Left colon (tissue), 2 donors: ENCODE results near the gene CARM1. TPM values are rescaled to one million over a fixed set of nuclear protein-coding genes. Genes with fewer than 3 reads are reported as not detected.
A peak's percentile ranks its signal among the peaks of the same experiment; 100 is the strongest.
"Not testable (repeated sequence)": the region's sequence is repeated elsewhere in the genome, so short reads cannot be mapped to it uniquely, and the experiment has no call there.

Source experiments
- ATAC-seq: fragments of 200-7000 bp; cut with Tn5 transposase; one replicate; pipeline ENCODE4 v1.9.1; 2020; ENCODE audit warnings: mild to moderate bottlenecking, moderate library complexity
- DNase-seq, 2 donors: peaks; one replicate each; pipeline ENCODE4 v3.0.0-alpha.2; 2020
- intact Hi-C, 2 donors: fragments of 100-400 bp; cut with DNase I in 1 of 2; cut with micrococcal nuclease in 1 of 2; formaldehyde crosslinking; loops; one replicate each; pipeline versions ENCODE4 v1.11.2 to v1.14.0; 2022; cut with DNase I, micrococcal nuclease
- total RNA-seq, 2 donors: library from RNA; stranded (reverse); fragmentation: NEBNext Ultra II Directional; extraction: Animal tissue kit (Norgen Biotek cat#: 25700); gene quantifications; one replicate each; pipeline ENCODE4 v1.2.1, GENCODE V29; 2021
- donor health status: DM: no; HTN: no; CAD: no.
- donor health status: DM: yes; HTN: yes; CAD: no.

The CARM1 gene
- total RNA-seq, 2 donors from 2014 or later, result 48.3 to 58.3 TPM

GRCh38 chr19:10920288-10920655 lies 48.9 kb downstream of the CARM1 start:
- ATAC-seq, result no peak
- intact Hi-C loops, result no loop called here
- no peak for DNase-seq

GRCh38 chr19:10920781-10921180 lies 49.4 kb downstream of the CARM1 start:
- peak; percentile 16 for ATAC-seq
- no peak for DNase-seq
- intact Hi-C loops, result no loop called here

DNA sequence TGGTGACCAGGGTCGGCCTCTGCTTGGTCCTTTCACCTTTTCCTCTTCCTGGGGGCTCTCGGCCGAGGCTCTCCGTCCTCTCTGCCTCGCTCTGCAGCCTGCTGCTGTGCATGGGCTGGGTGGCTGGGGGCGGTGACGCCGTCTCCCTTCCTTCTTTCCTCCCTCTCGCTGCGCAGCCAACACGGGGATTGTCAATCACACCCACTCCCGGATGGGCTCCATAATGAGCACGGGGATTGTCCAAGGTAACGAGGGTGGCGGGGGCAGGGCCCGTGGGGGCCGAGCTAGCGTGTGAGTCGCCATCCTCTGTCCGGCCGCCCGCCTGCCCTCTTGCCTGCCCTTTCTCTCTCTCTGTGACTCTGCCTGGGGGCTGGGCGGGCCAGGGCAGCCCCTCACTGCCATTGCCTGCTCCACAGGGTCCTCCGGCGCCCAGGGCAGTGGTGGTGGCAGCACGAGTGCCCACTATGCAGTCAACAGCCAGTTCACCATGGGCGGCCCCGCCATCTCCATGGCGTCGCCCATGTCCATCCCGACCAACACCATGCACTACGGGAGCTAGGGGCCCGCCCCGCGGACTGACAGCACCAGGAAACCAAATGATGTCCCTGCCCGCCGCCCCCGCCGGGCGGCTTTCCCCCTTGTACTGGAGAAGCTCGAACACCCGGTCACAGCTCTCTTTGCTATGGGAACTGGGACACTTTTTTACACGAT lies 50.0 kb downstream of the CARM1 start:
- intact Hi-C loops, result no loop called here
- DNase-seq, result no peak

DNA sequence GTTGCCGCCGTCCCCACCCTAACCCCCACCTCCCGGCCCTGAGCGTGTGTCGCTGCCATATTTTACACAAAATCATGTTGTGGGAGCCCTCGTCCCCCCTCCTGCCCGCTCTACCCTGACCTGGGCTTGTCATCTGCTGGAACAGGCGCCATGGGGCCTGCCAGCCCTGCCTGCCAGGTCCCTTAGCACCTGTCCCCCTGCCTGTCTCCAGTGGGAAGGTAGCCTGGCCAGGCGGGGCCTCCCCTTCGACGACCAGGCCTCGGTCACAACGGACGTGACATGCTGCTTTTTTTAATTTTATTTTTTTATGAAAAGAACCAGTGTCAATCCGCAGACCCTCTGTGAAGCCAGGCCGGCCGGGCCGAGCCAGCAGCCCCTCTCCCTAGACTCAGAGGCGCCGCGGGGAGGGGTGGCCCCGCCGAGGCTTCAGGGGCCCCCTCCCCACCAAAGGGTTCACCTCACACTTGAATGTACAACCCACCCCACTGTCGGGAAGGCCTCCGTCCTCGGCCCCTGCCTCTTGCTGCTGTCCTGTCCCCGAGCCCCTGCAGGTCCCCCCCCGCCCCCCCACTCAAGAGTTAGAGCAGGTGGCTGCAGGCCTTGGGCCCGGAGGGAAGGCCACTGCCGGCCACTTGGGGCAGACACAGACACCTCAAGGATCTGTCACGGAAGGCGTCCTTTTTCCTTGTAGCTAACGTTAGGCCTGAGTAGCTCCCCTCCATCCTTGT lies 50.7 kb downstream of the CARM1 start:
- DNase-seq, result no peak
- peak; percentile 3 for ATAC-seq
- intact Hi-C loops, result no loop called here

More for the DNA sequence above, 50.0 kb downstream of the CARM1 start:
- peak; percentile 4 for ATAC-seq

DNA sequence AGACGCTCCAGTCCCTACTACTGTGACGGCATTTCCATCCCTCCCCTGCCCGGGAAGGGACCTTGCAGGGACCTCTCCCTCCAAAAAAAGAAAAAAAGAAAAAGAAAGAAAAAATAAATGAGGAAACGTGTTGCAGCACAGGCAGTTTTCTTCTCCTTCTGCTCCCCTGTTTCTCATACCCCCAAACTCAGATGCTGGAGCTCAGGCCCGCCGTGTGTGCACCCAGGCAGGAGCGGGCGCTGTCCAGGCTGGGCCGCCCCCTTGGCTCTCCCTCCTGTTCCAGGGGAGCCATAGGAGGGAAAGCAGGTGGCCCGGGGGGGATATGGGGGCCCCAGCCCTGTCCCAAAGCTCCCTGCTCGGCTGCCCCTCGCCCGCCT lies 51.3 kb downstream of the CARM1 start:
- intact Hi-C loops, result no loop called here
- ATAC-seq, result no peak

DNA sequence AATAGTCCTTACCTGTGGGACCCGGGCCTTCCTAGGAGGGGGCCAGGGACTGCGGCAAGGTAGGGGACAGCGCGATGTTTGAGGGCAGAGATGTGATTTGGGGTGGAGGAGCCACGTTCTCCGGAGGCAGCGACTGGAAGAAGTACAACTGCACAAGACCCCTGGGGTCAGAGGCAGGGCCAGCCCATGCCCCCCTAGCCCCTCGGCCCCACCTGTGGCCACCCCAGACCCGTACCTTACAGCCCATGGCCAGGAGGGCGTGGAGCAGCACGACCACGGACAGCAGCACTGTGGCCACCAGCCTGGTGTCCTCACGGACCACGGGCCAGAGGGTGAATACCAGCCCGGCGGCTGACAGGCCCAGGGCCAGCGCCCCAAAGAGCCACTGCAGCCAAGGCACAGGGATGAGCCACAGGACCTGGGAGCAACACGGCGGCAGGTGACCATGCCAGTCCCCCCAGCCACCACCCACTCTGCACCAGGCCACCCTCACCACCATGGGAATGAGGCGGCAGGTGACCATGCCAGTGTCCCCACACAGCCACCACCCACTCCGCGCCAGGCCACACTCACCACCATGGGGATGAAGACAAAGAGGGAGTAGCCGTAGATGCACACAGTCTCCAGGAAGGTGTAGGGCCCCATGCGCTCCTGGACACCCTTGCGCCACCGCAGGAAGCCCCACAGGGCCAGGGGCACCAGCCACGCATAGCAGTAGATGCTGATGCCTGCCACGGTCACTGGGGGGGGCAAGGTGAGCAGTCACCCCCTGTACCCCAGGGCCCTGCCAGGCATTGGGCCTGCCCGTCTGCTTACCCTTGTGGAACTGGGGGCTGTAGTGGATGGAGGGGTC lies 52.1 kb downstream of the CARM1 start:
- intact Hi-C loops, result no loop called here
- DNase-seq (no peak), ATAC-seq (no peak)

More for the DNA sequence above, 51.3 kb downstream of the CARM1 start:
- no peak for DNase-seq

- ATAC-seq (no peak), DNase-seq (no peak)
- intact Hi-C loops, result no loop called here
Measured at GRCh38 chr19:10924597-10924996, 53.2 kb downstream of the CARM1 start.

DNA sequence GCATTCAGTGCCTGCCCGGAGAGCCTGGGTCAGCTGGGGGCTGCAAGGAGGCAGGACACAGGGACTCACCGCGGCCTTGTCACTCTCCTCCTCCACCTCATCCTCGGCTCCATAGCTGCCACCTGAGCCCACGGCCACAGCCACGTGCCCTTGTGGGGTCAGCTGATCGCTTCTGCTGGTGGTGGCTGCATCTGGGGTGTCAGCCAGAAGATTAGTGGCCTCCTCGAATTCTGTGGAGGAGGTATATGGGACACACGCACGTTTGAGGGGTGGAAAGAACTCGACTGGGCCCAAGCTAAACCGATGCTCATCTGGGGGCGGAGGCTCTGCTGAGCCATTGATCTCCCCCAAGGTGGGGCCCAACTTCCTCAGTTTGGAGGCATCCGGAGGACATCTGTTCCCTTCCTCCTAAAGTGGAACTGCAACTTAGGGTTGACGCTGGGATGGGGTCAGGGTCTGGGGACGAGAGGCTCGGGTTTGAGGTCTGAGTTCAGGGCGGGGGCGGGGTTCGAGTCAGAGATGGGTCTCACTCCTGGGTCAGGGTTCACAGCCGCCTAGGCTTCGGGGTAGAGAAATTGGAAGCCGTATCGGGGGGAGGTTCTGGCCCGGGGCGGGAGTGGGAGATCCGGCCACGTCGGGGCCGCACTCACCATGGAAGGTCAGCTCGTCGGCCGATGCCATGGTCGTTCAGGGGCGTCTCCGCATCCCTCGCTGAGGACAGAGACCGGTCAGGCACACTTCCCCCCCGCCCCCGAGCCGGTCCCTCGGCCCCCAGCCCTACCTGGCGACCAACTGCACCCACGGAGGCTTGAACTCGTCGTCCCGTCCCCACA lies 56.6 kb downstream of the CARM1 start:
- intact Hi-C loops, result no loop called here
- ATAC-seq (peak; percentile 1), DNase-seq (no peak)

- intact Hi-C loops, result no loop called here
- peak; percentile 97 to 99 for DNase-seq
- ATAC-seq, result peak; percentile 92
Measured at GRCh38 chr19:10928563-10929401, 57.4 kb downstream of the CARM1 start, which contains the start of the genes TIMM29 and YIPF2. Gene TIMM29, plus strand, starts transcription at chr19:10928811. Its CDS starts 12 bp downstream, at chr19:10928823. Gene YIPF2, minus strand, starts transcription at chr19:10928639. Its CDS starts 229 bp downstream, at chr19:10928410.

DNA sequence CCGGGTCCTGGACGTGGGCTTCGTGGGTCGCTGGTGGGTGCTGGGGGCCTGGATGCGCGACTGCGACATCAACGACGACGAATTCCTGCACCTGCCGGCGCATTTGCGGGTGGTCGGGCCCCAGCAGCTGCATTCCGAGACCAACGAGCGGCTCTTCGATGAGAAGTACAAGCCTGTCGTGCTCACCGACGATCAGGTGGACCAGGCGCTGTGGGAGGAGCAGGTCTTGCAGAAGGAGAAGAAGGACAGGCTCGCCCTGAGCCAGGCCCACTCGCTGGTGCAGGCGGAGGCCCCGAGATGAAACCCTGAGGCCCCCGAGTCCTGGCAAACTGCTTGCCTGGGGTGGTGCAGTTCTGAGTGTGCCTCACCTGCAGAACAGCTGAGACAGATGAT lies 58.0 kb downstream of the CARM1 start:
- intact Hi-C loops, result no loop called here
- DNase-seq, result peak; percentile 32 to 42
- peak; percentile 9 for ATAC-seq

DNA sequence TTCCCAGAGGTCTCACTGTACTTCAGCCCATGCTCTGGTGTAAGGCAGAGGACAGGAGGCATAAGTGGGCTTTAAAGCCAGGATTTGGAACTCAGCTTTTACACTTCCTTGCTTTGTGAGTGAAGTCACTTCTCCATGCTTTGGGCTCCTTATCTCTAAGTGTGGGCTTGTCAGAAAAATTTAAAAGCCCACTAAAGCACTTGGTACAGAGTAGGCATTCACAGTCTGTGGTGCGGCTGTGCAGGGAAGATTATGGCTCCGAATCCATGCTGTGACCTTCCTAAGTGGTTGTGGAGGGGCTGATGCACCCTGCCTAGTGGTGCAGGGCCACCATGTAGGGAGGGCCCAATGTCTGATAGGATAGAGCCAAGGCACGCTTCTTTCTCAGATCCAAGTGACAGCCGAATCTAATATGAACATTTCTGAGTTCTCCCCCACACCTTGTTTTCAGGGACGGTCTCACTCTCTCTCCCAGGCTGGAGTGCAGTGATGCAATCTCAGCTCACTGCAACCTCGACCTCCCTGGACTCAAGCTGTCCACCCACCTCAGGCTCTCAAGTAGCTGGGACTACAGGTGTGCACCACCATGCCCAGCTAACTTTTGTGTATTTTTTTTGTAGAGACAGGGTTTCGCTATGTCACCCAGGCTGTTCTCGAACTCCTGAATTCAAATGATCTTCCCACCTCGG lies 64.2 kb downstream of the CARM1 start:
- intact Hi-C loops, result no loop called here
- ATAC-seq (no peak), DNase-seq (no peak)

DNA sequence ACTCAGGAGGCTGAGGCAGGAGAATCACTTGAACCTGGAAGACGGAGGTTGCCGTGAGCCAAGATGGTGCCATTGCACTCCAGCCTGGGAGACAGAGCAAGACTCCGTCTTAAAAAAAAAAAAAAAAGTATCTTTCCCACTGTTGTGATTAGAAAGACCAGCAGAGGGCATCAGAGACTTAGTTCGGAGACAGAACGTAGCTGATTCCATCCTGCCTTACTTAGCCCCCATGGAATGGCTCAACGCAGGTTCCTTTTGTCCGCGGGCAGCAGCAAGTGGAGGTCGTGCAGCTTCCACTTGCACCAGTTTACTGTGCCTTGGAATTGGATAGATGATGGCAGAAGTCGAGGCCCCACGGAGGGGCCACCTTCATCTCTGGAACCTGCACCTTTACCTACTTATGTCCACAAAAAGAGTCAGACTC lies 65.3 kb downstream of the CARM1 start:
- peak; percentile 54 for ATAC-seq
- DNase-seq, result peak; percentile 36 to 42
- intact Hi-C loops, result no loop called here

DNA sequence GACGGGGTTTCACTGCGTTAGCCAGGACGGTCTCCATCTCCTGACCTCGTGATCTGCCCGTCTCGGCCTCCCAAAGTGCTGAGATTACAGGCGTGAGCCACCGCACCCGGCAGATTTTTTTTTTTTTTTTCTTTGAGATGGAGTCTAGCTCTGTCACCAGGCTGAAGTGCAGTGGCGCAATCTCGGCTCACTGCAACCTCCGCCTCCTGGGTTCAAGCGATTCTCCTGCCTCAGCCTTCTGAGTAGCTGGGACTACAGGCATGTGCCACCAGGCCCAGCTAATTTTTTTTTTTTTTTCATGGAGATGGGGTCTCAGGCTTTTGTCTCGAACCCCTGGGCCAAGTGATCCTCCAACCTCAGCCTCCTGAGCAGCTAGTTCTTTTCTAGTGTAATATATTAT lies 70.3 kb downstream of the CARM1 start:
- ATAC-seq, result peak; percentile 47
- intact Hi-C loops, DNase-seq: not testable (repeated sequence)

GRCh38 chr19:10943412-10943811 lies 72.1 kb downstream of the CARM1 start:
- intact Hi-C loops, ATAC-seq: not testable (repeated sequence)

GRCh38 chr19:10945264-10945663 lies 73.9 kb downstream of the CARM1 start:
- DNase-seq, result no peak
- intact Hi-C loops, result no loop called here
- ATAC-seq, result no peak

More at GRCh38 chr19:10943412-10943811, 72.1 kb downstream of the CARM1 start:
- DNase-seq, result not testable (repeated sequence)

DNA sequence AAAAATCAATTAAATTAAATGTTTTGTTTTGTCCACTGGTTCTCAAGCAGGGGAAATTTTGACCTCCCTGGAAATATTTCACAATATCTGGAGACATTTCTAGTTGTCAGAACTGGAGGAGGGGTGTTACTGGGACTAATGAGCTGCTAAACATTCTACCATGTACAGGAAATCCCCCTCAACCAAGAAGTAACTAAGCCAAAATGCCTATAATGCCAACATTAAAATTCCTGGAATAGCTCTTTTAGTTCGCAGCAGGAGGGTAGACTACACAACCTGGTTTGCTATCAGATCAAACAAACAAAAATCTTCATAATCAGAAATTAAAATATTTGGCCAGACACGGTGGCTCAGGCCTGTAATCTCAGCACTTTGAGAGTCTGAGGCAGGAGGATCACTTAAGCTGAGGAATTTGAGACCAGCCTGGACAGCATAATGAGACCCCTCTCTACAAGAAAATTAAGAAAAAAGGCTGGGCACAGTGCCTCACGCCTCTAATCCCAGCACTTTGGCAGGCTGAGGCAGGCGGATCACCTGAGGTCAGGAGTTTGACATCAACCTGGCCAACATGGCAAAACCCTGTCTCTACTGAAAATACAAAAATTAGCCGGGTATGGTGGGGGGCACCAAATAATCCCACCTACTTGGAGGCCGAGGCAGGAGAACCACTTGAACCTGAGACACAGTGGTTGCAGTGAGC lies 75.8 kb downstream of the CARM1 start:
- DNase-seq (no peak), ATAC-seq (no peak)
- intact Hi-C loops, result no loop called here
